A204.1 (cell line): Measurements from ENCODE around the gene AIP.

Source experiments
- FAIRE-seq: peaks from 2 replicates; lab custom pipeline; 2012; peaks lifted over from hg19 to GRCh38; lab: Jason Lieb, UNC

The AIP gene

DNA sequence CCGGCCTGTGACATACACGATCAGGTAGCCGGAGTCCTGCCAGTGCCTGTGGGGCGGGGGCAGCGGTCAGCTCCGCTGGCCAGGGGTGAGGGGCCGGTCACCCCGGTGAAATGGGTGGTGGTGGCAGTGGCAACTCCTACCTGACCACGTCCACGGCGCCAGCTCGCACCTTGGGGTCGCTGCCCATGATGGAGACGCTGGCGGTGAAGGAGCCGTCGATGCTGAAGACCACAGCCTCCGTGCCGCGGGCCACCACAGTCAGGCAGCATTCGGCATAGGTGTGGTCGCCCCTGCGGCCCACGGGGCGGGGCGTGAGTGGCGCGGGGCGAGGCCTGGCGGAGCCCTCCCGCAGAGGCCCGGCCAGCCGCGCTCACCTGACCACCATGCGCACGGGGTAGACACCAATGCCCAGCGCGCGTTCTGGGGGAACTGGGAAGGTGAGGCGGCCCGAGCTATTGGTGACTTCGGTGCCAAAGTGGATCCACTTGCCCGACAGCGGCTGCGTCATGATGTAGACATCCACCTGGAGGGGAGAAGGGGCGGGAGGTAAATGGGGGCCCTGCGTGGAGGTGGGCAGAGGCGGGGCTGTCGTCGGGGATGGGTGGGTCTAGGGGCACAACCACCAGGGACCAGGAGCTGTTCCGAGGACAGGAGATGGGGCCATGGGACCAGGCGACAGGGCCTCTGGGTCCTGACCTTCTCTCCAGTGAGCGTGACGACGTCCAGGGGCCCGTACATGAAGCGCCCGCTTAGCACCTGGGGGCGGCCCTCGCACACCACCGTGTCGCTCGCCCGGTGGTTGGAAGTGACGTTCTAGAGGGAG is 10.9 kb downstream of the AIP start:
- FAIRE-seq, result no peak

DNA sequence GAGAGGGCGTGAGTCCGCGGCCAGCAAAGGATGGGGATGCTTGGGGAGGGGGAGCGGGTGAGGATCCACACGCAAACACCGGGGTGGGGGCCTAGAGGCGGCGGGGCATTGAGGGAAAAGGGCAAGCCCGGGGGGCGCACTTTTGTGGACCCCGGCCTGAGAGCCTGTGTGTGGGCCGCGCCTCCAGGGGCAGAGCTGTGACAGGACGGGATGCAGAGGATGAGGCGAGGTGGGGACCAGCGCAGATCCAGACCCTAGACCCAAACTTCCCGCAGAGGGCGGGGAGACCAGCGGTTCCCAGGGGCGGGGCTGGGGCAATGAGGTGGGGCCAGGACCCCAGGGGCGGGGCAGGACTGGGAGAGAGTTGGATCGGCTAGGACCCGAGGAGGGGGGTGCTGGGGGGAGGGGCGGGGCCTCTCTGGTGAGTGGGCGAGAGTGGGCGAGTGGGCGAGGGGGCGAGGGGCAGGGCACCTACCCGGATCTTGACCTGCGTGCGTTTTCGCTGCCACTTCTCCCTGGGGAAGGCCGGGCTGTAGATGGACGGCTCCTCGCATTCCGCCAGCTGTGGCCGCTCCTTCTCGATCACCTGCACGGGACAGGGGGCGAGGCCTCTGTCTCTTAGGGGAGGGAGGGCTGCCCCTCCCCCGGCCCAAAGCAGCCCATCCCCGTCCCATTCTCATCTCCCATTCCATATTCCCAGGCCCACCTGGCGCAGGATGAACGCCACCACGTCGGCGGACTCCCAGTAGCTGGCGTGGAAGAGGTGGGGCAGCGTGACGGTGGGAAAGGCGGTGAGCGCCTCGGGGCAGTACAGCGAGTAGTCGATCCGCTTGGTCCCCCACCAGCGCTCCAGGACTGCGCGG is 11.8 kb downstream of the AIP start:
- no peak for FAIRE-seq

DNA sequence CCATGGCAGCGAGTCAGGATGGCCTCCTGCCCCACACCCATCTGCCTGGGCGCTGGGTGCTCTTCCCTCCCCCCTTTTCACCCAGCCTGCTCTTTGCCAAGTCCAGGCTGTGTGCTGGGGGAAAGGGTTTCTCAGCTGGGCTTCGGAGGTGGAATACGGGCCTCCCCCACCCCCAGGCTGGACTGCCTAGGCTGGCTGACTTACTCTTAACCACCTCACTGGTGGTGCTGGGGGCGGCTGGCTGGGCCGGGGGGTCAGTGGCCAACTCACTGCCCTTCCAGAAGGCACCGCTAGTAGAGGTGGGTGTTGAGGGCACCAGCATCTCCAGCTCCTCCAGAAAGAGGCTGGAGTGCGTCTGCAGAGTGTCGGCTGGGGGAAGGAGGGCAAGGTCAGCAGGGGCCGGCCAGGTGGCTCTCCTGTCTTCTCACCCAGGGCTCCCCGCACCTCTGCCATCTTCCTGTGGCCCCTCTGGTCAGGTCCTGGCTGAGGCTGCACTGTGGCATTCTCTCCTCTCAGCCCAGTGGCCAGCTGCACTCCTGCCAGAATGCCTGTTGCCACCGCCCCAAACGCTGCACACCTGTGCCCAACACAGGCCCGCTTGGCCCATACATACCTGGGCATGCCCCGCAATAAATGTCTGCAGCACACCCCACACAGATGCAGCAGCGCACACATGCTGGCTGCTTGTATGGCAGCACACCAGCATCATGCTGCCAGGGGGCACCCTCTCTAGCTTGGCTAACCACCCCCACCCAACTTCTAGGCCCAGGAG is 12.6 kb downstream of the AIP start:
- no peak for FAIRE-seq

DNA sequence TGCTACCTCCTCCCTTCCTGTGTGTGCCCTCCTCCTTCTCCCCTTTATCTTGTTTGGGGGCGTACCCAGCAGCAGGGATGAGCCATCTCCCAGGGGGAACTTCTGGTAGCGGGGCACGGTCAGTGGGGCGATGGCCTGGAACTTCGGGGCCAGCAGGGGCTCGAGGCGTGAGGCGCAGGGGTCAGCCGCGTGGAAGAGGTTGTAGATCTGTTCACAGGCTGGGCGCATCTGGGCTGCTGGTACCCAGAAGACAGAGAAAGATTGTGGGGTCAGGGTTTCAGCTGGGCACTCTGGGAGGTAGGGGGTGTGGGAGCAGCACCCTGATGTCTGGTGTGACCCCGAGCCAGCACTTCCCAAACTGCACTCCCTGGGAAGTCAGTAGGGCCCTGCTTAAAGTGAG is 13.3 kb downstream of the AIP start:
- FAIRE-seq, result no peak

DNA sequence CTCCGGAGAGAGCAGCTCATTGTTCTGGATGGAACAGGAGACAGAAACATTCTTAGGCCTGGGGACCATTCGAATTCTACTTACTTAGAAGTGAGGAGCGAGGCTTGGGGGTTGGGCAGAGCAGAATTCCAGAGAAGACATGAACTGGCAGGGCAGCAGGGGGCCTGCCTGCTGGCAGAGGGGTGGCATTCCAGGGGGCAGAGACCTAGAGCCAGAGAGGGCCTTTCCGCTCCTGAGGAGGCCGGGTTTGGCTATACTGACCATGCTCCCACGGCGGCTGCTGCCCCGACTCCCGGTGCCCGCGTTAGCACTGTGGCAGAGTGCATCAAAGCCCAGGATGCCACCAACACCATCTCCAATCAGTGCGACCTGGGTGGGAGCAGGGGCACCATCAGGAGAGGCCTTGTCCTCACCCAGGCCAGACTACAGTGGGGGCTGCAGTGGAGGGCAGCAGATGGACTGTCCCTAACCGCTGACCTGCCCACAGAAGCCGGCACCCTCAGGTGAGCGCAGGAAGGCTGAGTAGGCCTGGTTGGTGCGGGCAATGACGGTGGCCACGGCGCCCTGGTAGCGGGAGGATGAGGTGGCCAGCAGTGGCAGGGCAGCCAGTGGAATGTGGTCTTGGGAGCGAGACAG is 14.9 kb downstream of the AIP start:
- no peak for FAIRE-seq

DNA sequence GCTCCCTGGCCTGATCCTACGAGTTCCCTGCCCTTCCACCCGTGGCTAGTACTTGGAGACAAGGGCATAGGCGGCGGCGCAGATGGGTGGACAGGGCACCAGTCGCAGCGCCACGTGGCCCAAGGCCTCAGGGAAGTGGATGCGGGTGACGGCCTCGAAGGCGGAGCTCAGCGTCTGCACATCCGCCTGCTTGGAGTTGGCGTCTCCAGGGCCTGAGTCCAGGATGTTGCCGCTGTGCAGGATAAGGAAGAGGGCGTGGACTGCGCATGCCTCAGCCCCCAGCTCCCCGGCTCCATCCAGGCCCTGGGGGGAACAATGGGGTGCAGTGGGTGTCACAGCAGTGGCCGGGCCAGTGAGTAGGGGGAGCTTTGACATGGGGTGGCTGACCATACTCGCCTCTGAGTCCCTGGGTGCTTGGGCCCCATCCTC is 15.7 kb downstream of the AIP start:
- no peak for FAIRE-seq

DNA sequence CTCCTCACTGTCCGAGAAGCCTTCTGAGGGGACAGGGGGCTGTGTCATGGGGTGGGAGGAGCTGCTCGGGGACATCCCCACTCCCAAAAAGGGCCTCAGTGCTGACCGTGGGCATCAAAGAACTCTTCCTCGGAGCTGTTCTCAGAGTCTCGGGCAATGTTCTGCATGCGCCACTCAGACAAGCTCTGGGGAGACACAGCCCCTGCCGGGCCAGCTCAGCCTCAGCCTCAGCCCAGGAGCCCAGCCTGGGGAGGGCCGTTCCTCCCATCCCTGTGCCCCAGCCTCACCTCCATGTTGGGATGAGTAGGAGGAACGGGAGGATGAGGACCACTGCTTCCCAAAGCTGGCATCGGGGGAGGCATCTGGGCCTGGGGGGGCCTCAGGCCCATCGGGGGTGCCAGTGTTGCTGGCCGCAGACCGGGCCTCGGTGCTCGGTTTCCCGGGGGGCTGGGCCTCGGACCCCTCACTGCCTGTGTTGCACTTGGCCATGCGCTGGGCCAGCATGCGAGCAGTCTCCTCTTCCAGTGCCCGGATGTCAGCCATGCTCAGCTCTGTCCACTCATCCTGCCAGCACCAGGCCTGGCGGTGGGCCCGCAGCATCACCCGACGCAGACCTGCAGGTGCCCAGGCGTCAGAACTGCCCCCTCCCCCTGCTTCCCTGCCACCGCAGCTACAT is 17.1 kb downstream of the AIP start:
- FAIRE-seq, result no peak

DNA sequence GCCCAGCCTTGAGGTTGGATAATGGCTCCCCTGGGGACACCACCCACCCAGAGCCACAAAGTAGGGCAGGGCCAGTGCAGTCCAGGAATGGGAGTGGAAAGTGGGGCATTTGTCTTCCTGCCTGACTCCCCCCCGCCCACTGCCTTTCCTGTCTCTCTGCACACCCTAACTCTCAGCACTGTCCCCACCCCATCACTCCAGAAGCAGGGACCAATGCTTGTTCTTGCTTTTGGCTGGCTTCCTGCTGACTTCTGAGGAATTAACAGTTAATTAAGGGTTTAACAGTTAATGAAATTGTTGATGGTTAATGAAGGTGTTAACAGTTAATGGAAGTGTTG is 17.6 kb downstream of the AIP start:
- FAIRE-seq, result no peak

DNA sequence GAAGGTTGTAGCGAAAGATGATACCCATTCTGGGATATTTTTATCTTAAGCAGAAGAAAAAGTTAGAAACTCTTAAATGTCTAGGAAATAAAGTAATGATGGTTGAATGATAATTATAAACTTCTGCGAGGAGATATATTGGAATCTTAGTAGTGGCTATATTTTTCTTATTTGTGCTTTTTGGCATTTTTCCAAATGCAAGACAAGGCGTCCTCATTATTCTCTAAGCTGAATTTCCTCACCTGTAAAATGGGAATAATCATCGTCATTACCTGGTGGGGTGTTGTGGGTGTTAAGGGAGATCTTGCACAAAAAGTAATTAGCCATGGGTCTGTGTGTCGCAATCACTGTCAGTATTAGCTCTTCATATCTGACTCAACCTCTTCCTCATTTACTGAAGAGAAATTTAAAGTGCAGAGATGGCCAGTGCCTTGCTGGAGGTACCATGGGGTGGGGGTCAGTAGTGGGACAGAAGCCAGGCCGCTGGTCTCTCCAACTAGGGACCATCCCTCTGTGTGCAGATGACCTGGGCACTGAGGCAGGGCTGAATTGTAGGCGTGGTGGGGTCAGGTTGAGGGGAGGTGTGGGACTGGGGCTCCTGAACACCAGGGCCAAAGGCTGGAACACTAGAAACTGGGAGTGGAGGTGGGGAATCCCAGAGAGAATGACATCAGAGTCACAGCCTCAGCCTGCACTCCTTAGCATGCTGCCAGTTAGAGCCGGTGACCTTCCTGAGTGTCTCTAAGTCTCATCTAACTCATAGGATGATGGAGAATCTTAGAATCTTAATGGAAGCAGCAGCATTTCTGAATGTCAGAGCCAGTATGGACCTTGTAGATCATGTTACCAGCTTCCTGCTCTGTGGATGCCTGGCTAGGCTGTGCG is 18.2 kb downstream of the AIP start:
- no peak for FAIRE-seq

DNA sequence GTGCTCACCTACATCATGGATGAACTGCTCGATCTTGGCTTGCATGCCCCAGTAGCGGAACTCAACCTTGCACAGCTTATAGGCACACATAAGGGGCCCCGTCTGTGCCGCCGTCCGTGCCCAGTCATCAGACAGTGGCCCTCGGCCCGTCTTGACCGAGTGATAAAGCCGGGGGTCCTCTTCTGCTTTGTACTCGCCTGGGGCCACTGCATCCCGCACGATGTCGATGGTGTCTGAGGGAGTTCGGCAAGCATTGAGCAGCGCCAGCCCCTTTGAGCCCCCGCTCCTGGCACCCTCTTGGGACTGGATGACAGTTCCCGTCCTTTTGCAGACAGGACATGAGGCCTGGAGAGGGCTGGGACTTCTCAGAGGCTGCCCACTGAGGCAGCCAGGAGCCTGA is 19.0 kb downstream of the AIP start:
- no peak for FAIRE-seq

DNA sequence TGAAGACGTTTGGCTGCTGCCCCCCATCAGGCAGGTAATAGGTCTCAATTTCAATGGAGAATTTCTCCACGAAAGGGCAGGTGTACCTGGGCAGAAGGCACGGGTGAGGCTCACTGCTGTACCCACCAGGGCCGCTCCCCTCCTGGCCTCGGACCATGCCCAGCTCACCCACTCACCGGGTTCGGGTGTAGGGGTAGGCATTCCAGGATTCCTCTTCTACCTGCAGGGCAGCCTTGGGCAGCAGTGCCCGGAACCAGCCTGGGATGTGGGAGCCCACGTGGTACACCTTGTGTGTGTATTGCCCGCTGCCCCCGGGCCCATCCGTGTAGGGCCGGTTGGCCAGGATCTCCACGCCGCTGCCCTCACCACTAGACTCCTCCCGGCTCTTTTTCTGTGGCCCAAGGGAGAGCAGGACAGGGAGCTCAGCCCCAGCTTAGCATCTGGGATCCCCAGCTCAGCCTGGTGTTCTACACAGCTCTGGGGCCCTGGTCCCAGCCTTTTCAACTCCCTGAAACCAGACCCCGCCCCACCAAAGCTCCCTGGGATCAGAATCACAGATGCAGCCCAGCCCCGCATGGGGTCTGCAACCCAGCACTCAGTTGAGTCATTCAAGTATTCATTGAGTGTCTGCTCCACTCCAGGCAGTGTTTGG is 19.6 kb downstream of the AIP start:
- FAIRE-seq, result no peak

DNA sequence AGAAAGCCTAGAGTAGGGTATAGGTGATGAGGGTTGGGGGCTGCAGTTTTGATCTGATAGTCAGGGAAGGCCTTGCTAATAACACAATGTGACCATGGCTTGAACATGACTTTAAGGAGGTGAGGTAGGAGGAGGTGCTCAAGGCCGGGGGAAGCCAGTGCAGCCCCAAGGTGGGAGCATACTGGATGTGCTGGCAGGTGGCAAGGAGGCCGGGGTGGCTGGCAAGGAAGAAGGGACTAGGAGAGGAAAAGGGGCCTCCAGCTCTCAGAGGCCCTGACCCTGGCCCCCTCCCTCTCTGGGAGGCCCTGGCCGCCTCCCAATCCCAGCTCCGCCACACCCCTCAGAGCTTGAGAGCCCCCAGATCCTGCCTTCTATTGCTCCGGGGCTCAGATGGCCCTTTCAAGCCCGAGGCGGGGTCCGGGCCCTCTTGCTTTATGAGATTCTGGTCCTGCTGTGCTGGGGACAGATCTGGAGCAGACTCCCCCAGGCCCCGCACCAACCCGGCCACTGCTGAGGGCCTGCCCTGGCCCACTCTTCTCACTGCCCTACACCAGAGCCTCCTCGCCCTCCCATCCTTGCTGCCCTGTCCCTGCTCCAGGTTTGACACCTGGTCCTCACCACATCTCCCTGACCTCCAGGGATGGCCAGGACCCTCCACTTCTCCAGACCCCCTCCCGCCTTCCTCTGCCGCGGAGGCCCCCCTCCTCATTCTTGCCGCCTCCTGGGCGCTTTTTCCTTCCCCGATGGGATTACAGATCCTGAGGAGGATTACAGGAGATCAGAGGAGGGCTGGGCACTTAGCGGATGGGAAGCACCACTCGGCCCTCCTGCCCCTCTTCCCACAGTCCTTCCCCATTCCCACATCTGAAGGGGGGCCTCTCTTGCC is 20.5 kb downstream of the AIP start:
- no peak for FAIRE-seq

DNA sequence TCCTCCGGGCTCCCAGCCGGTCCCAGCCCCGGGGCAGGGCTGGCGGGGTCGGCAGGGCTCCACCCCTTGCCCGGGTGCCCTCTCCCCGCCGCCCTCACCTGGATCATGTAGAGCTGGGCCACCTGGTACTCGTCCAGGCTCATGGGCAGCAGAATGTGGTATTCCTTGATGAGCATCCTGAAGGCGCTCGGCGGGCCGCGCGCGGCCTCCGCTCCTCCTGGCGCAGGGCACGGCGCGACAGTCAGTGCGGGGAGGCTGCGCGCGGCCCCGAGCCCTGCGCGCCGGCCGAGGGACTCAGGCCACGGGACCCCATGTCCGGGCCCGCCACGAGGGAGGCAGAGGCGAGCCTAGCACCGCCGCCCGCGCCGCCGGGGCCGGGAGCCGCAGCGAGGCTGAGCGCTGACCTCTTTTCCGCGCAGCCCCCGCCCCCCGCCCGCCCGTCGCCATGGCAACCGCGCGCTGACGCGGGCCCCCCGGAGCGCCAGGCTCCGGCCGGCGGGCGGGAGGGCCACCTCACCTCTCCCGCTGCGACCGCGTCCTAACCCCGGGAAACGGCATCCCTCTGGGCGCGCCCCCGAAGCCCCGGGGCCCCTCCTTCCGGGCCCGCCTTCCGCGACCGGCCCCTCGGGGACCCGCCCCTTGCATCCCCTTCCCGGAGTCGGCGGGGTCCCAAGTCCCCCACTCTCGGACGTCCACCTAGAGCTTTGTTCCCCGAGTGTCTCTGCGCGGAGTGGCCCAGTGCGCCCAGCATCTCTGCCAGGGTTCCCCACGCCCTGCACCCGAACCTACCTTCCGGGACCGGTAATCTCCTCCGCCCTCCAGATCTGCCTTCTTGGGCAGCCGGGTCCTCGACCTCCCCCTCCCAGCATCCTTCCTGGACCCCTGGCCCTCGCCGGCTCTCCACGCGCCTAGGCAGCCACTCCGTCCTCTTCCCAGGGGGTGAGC is 21.5 kb downstream of the AIP start:
- FAIRE-seq, result no peak

DNA sequence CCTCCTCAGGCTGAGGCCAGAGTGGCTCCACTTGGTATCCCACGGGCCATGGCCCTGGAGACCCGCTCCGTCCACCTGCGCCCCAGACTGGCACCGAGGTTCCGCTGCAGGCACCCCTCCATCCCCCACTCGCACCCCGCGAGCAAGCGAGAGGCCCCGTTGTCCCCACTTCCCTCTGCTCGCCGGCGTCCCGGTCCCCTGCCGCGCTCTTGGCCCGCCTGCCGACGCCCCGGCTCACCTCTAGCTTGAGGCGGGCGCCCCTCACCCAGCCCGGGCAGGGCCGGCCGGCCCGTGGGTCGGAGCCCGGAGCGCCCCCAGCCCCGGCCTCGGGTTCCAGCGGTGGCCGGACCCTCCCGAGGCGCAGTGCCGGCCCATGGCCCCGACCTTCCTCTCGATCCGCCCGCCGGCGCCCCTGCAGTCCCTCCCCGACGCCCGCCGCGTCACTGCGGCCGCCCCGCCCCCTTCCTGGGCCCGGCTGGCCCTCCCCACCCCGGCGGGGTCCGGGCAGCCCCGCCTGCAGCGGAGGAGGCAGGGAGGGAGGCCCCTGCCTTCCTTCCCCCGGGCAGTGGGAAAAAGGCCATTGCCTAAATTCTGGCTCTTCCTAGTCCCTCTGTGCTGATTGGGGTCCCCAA is 22.2 kb downstream of the AIP start, which contains the start of gene PITPNM1:
PITPNM1 (minus strand) TSS at position 414 of the 632 bp plus-strand sequence. CDS start 1,183 bp downstream, outside the sequence.
- no peak for FAIRE-seq

DNA sequence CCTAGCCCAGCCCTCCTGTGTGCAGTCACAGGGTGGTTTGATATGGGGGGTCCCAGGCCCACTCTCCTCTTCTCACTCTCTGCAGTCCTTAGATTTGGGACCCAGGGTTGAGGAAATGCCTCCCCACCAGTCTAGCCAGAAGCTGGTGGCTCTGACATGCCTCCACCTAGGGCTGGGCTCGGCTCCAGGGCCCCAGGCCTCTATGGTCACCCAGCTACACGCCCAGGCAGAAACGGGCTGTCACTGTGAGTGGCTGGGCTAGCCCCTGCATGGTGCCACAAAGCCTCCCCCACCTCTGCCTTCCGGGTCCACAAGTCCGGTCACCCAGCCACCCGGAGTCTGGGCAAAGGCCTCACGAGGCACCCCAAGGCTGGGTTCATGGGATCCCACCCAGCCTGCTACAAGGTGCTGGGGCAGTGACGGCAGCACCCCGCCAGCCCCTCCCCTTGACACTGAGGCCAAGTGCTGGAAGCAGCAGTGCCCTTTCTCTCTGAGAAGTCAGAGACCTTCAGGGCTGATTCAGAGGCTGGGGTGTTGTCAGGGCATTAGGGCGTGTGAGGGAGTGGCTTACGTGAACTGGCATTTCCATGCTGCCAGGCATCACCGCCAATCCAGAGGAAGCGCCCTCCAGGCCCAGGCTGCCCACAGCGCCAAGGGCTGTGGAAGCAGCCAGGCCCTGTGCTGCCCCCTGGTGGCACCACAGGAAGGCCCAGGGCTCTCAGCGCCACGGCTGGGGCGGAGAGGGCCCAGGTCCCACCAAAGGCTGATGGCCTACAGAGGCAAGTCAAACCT is 23.0 kb downstream of the AIP start:
- FAIRE-seq, result peak; percentile 74

DNA sequence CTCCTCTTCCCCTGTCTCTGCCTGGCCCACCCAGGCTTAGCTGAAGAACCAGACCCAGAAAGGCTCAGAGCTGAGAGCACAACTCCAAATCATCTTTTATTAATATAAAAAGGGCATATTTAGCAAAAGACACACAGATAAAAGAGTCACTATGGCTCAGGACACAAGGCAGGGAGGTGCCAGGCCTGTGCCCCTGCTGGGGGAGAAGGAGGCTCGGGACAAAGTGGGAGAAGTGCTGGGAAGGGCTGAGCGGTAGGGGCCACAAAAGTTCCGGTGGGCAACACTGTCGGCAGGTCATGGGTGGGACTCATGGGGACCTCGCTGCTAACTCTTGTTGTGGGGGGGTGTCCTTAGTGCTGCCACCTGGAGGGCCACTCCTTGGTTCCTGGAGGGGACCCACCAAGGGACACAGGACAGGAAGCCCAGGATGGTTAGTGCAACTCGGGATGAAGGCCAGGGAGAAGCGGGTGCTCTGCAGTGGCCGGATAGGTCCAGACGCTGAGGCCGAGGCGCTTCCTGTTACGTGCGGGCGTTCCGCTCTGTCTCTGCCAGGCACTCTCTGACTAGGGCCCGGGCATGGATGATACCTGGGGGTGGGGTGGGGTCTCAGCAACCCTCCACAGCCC is 23.7 kb downstream of the AIP start:
- no peak for FAIRE-seq
